Loucy (cell line): Measurements from ENCODE around the gene ITLN1.

Experiments
- CTCF ChIP-seq: fragments of 200-600 bp; sonication (generic); conservative IDR thresholded peaks from 2 replicates; pipeline ENCODE4 v1.5.1; 2014; ENCODE audit warnings: mild to moderate bottlenecking, antibody characterized with exemption, low read length
- EZH2phosphoT487 ChIP-seq: fragments of 200-600 bp; IDR thresholded peaks from 2 replicates; pipeline ENCODE4 v1.6.1; 2018; ENCODE audit warnings: antibody characterized with exemption, mild to moderate bottlenecking, moderate library complexity, borderline replicate concordance

GRCh38 chr1:160829766-160830165 lies 55.2 kb downstream of the ITLN1 start:
- TF ChIP-seq CTCF: no peak
- no peak for TF ChIP-seq EZH2phosphoT487
